ENCODE data around the gene RECK.

RECK gene

GRCh38 chr9:36137392-36138004 lies 100.8 kb downstream of the RECK start:
- DNase-seq (ENCODE audit: low read depth), result no peak

GRCh38 chr9:36138496-36138895 lies 101.8 kb downstream of the RECK start:
- no peak for DNase-seq (ENCODE audit: low read depth)

DNA sequence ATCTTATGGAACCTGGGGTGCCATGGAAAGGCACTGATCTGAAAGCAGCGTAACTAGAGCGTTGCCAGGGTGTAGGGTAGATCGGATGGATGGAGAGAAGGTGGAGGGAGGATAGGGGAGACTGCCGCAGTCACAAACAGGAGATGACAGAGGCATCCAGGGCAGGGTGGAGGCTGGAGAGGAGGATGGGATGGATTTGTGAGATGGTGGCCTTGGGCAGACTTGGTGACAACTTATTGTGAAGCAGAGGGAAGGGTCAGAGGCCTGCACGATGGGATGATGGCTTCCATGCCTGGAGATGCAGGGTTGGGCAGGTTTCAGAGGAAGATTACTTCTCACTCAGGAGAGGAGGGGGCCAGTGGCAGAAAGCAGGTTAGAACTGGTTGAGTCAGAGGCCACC lies 102.2 kb downstream of the RECK start:
- DNase-seq (ENCODE audit: low read depth), result no peak

GRCh38 chr9:36140086-36141084 lies 103.7 kb downstream of the RECK start:
- peak; percentile 18 for DNase-seq (ENCODE audit: low read depth)

GRCh38 chr9:36141288-36141687 lies 104.6 kb downstream of the RECK start:
- DNase-seq (ENCODE audit: low read depth), result no peak

DNA sequence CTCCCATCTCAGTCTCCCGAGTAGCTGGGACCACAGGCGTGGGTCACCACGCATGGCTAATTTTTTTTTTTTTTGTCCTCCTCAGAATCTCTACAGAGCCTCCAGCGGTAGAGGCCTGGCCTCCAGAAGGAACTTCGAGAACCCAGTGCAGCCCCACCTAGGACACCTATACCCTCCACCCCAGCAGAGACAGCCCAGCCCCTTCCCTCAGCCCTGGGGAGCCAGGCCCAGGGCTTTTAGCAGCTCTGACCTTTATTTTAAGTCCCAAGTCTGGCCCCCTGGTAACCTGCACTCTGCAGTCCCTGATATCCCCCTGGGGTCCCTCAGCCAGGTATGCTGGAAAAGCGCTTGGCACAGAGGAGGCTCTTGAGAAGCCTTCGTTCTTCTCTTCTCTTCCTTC lies 105.0 kb downstream of the RECK start:
- no peak for DNase-seq (ENCODE audit: low read depth)

DNA sequence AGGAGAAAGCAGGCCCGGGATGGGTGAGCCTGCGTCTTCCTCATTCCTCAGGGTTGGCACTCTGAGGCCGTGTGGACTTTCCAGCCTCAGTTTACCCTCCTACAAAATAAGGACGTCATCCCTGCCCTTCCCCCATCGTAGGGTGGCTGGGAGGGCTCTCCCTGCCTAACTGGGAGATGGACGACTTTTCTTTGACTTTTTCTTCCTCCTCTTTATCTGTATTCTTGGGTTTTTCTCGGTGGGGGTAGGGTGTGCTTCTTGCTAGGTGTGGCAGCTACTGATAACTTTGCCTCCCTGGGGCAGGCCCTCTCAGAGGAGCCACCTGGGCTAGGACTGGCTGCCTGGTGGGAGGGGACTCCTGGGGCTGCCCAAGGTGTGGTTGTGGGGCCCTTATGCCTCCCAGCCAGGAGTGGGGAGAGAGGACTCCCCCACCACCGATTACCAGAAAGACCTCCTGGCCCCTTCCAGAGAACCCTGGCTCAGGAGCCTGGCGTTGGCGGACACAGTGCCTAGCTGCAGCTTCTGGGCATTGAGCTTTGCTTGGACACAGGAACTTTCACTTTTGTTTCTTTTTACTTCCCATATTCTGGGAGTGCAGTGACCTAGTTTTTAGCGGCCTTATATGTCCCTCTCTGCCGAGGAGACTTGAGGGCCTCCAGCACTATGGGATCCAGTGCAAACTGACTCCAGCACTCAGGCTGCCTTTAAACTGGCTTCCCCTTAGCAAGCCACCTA lies 106.0 kb downstream of the RECK start:
- no peak for DNase-seq (ENCODE audit: low read depth)

DNA sequence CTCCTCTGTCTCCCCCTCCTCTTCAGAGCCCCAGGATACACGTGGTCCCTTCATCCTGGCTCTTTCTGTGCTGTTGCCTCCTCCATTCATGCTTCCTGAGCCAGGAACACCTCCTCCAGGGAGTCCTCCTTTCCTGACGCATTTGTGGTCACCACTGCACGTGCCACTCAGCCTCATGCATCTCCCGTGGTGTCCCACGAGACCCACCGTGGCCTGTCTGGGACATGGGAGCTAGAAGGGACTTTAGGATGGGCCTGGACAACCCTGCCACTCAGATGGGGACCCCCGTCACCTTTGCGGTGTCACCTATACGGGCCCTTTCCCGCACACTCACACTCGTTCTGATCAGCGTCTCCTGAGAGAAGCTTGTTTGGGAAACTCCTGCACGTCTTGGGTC lies 106.5 kb downstream of the RECK start:
- no peak for DNase-seq (ENCODE audit: low read depth)

DNA sequence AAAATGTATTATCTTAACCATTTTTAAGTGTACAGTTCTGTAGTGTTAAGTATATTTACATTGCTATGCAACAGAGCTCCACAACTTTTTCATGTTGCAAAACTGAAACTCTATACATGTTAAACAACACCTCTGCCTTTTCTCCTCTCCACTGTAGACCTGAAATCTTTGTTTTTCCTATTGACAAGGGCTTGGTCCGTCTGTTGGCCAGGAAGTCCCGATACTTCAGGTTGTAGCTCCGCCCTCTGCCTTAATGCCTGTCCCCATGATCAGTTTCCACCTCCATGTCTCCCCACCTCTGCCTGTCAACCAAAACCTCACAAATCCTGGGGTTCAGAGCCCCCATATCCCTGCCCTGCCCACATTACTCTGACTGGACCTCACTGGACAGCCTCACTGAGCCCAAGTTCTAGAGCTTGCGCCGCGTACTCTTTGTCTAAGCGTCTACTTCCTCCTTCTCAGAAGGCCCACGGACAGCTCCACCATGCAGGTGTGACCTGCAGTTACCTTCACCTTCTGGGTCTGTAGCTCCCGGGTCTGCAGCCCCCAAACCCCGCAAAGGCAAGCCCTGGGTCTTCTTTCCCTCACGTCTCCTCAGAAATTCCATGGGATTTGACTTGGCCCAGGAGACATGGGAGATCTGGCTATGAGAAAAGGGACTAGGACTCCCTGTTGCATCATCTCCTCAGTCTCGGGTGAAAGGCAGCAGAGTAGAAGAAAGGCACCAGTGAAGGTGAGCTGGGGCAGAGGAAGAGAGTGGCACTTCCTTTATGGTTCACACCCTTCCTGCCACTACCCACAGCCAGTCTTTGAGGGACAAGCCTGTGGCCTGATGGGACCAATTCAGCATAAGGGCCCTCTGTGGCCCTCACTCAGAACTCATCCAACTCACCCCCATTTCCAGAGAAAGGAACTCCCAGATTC lies 107.9 kb downstream of the RECK start:
- no peak for DNase-seq (ENCODE audit: low read depth)

GRCh38 chr9:36145970-36146369 lies 109.3 kb downstream of the RECK start:
- DNase-seq (ENCODE audit: low read depth), result no peak

- no peak for DNase-seq (ENCODE audit: low read depth)
These were observed 109.9 kb downstream of the RECK start for GRCh38 chr9:36146651-36147050.

DNA sequence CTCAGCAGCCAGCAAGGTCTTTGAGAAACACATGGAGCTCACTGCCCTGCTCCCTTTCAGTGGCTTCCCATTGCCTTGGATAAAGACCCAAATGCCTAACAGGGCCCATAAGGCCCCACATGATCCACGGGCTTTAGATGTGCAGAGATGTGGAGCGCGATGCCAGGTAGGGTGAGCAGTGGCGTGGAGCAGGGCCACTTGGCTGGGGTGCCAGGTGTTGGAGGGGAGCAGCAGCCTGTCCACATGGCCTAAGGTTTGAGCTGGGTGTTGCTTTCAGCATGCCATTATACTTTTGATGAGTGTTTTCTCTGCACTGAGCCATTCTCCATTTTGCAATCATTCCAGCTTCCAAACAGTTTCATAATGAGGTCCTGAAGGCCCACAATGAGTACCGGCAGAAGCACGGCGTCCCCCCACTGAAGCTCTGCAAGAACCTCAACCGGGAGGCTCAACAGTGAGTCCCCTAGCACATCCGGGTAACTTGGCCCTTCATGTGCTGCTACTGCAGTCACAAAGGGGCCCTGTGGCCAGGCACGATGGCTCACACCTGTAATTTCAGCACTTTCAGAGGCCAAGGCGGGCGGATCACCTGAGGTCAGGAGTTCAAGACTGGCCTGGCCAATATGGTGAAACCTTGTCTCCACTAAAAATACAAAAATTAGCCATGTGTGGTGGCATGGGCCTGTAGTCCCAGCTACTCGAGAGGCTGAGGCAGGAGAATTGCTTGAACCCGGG lies 110.9 kb downstream of the RECK start:
- no peak for DNase-seq (ENCODE audit: low read depth)

GRCh38 chr9:36148311-36149051 lies 111.8 kb downstream of the RECK start:
- DNase-seq (ENCODE audit: low read depth), result peak; percentile 23

GRCh38 chr9:36149197-36149596 lies 112.5 kb downstream of the RECK start:
- DNase-seq (ENCODE audit: low read depth), result no peak

DNA sequence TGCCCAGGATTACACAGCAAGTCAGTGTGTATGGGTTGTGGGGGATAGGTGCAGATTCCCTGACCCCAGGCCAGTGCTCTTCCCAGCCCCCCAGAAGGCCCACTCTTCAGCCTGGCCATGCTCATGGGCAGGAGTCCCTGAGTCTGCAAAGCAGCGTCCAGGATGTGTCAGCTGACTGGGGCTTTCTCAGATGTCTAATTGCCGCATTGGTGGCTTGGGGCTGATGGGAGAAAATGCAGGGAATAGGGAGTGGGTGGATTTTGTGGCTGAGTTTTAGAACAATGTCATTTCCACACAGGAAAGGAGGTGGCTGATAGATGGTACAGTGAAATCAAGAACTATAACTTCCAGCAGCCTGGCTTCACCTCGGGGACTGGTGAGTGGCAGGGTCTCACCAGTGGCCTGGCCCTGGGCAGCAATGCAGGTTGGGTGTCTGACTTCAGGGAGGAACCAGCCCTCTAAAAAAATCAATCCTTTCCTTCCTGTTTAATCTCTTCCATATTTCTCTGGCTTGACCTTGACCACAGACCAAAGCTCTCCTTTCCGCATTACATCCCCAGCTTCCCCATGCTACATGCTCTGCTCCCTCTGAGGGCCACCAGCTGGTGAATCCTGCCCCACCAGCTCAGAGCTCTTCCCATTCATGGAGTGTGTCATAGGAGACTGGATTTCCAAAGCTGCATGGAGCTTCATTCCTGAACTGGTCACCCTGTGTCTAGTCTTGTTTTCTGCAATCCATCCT lies 114.0 kb downstream of the RECK start:
- DNase-seq (ENCODE audit: low read depth), result no peak

DNA sequence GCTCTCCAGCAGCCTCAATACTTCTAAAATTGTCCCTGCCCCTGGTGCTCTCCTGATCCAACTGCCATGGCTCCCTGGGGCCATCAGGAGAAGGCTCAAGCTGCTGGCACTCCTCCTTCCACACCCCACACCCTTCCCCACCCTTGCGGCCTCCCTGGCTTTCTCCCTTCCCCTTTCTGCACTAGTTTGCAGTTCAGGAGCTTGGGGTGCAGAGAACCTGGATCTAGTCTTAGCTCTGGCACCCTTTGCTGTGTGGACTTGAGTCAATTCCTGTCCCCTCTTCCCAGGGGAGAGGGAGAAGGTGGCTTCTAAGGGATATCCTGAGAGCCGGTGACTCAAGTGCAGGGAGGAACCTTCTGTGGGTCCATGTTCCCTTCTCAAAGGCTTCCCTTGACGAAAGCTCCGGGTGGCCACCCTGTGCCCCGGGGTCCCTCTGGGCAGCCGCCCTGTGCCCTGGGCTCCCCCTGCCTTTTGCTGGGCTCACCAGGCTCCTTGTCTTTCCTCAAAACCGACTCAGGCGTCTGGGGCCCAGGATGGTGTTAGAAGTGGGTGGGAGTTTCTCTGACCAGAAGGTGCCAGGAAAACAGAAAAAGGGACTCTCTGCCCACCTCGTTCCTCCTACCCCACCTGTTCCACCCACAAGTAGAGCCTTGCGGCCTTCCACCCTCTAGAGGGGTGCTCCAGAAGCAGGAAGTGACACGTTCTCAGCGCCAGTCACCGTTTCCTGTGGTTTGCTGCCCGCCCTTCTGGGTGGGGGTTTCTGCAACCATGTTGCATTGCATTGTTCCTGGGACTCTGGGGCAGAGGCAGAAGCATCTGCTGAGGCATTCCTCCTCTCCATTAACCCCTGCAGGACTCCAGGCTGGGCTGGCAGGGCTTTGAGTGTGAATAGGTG lies 114.8 kb downstream of the RECK start:
- DNase-seq (ENCODE audit: low read depth), result peak; percentile 80

DNA sequence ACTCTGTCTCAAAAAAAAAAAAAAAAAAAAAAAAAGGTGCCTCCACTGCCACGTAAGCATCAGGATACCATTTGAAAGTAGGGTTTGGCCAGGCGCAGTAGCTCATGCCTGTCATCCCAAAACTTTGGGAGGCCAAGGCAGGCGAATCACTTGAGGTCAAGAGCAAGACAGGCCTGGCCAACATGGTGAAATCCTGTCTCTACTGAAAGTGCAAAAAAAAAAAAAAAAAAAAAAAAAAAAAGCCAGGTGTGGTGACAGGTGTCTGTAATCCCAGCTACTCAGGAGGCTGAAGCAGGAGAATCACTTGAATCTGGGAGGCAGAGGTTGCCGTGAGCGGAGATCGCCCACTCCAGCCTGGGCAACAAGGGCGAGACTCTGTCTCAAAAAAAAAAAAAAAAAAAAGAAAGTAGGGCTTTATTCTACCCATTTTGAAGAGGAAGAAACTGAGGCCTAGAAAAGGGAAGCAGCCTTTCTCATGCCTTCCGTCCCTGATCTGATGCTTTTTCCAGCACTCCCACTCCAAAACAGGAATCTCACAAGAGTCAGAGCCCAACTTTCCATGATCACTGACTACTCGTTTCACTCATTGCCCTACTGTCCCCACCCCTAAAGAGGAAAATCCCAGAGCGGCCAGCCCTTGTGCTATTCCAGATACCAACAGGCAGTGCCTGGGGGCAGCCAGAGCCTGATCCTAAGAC lies 116.2 kb downstream of the RECK start:
- no peak for DNase-seq (ENCODE audit: low read depth)

- DNase-seq (ENCODE audit: low read depth), result no peak
These were observed 117.0 kb downstream of the RECK start for GRCh38 chr9:36153746-36154145.

Data from T follicular helper cell (primary cell).